AG09309 (cell line): ENCODE results near the gene UMAD1.
"Not testable (repeated sequence)": the region's sequence is repeated elsewhere in the genome, so short reads cannot be mapped to it uniquely, and the experiment has no call there.

Source experiments
- DNase-seq: peaks from one replicate; pipeline ENCODE4 v3.0.0-alpha.2; 2010; ENCODE audit warnings: low read depth
- H3K4me3 ChIP-seq: 2 replicates; pipeline ENCODE4 v1.5.1; 2011; ENCODE audit warnings: mild to moderate bottlenecking, low read depth, low read length, moderate library complexity; ENCODE audit not compliant: control insufficient read depth
- TF ChIP-seq, protein P1 (sequence below): IDR thresholded peaks from 2 replicates; pipeline ENCODE4 v1.5.1; 2011; ENCODE audit warnings: mild to moderate bottlenecking, low read depth, low read length, inconsistent platforms; ENCODE audit not compliant: insufficient read depth, control insufficient read depth; ENCODE audit errors: missing control alignments

UMAD1 gene

DNA sequence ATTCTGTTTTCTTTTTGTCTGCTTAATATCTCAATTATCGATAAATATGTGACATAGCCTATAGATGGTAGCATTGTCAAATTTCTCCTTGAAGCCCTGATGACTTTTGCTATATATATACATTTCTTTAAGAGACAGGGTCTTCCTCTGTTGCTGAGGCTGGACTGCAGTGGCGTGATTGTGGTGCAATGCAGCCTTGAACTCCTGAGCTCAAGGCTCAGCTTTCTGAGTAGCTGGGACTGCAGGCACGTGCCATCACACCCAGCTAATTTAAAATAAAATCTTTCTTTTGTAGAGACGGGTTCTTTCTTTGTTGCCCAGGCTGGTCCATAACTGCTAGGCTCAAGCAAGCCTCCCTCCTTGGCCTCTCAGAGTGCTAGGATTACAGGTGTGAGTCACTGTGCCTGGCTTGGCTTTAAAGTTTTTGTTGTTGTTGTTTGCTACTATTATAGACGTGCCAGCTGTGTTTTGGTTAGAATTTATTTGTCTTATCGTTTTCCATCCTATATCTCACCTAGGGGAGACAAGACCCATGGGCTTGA is 7.0 kb downstream of the UMAD1 start:
- DNase-seq, result no peak
- no peak overlapping the region for H3K4me3 ChIP-seq
- TF ChIP-seq, protein P1, sequence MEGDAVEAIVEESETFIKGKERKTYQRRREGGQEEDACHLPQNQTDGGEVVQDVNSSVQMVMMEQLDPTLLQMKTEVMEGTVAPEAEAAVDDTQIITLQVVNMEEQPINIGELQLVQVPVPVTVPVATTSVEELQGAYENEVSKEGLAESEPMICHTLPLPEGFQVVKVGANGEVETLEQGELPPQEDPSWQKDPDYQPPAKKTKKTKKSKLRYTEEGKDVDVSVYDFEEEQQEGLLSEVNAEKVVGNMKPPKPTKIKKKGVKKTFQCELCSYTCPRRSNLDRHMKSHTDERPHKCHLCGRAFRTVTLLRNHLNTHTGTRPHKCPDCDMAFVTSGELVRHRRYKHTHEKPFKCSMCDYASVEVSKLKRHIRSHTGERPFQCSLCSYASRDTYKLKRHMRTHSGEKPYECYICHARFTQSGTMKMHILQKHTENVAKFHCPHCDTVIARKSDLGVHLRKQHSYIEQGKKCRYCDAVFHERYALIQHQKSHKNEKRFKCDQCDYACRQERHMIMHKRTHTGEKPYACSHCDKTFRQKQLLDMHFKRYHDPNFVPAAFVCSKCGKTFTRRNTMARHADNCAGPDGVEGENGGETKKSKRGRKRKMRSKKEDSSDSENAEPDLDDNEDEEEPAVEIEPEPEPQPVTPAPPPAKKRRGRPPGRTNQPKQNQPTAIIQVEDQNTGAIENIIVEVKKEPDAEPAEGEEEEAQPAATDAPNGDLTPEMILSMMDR, result no peak

DNA sequence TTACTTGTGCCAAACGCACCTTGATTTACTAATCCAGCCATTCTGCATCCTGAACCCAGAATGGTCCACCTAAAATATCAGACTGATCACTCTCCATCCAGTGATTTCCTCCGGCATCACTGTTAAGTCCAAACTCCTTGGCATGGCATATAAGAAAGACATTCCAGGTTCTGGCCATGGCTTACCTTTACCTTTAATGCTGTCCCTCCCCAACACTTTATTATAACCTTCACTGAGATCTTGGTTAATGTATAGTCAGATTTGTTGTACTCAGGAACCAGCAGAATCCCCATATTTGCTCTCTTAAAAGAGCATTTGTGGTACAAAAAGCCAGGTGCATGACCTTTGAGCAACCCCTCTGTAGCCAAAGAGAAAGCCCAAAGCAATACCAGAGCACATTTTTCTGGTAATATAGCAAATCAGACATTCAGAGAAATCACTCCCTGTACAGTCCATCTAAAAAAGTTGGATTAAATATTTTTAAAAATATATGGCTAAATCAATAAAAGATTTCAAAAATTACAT is 10.2 kb downstream of the UMAD1 start:
- TF ChIP-seq, protein P1, result no peak
- H3K4me3 ChIP-seq, result no peak overlapping the region
- no peak for DNase-seq

DNA sequence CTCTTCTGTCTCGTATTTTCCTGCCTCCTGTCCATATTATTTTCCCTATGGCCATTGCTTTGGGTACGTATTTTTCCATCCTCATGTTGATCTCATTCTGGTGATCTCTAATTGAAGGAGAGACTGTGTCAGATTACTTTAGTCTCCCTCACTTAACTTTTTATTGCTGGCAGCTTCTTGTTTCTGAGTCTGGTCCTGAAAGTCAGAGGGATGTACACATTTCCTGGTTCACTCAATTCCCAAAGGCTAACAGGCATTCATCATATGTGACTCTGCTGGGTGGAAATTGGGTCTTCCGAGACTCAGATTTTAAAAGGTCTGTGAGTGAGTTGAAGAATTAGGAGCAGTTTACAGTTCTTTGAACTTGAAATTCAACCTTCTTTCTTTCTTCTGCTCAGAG is 10.9 kb downstream of the UMAD1 start:
- DNase-seq, result no peak
- TF ChIP-seq, protein P1, result no peak
- no peak overlapping the region for H3K4me3 ChIP-seq

DNA sequence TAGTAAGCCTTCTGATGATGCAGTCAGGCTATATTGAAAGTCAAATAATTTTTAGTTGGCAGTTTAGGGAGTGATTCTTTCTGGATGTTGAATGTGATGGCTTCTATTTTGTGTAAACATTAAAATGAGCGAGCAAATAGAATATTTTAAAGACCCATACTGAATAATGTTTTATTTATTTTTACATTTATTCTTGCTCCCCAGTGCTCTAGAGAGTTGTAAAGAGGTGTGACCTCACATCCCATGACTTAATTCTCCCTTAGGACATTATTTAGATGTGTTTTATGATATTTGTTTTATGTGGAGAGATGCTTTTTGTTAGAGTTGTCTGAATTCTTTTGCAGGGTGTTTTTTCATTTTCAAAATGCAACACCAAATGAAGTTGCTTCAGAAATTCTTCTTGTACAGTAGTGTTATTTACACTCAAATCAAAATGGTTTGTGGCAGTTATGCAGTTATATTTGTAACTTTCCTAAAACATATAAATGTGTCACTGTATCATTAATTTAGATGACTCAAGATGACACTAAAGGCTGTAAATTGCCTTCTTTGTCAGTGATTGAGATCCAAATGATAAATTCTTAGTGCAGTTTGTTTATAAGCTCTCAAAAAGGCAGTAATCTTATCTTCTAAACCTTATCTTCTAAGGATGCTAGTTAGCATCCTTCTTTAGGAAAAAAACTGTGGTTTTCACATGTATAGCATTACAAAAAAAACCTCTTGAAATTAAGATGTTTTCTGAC is 12.4 kb downstream of the UMAD1 start:
- TF ChIP-seq, protein P1, result no peak
- DNase-seq, result no peak
- H3K4me3 ChIP-seq, result no peak overlapping the region

DNA sequence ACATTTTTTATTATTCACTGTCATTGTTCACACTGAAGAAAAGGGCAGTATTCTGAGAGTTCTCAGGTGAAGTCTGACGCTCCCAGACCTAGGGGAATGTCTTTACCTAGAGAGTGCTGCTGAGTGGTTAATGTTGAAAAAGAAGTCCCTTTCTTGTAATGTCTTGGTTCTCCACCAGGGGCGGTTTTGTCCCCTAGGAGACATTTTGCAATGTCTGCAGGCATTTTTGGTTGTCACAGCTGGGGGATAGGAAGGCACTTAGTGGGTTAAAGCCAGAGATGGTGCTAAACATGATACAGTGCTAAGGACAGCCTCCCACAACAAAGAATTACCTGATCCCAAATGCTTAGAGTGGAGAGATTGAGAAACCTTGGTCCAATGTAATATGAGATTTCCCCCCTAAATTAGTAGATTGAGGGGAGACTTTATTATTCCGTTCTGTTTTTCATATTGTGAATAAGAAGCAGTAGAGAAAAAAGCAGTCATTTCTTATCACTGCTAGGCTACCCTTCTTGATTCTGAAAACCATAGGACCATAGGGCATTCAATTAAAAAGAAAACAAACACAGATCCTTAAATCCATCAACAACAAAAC is 13.1 kb downstream of the UMAD1 start:
- no peak overlapping the region for H3K4me3 ChIP-seq
- DNase-seq, result no peak
- TF ChIP-seq, protein P1, result peak; percentile 41

DNA sequence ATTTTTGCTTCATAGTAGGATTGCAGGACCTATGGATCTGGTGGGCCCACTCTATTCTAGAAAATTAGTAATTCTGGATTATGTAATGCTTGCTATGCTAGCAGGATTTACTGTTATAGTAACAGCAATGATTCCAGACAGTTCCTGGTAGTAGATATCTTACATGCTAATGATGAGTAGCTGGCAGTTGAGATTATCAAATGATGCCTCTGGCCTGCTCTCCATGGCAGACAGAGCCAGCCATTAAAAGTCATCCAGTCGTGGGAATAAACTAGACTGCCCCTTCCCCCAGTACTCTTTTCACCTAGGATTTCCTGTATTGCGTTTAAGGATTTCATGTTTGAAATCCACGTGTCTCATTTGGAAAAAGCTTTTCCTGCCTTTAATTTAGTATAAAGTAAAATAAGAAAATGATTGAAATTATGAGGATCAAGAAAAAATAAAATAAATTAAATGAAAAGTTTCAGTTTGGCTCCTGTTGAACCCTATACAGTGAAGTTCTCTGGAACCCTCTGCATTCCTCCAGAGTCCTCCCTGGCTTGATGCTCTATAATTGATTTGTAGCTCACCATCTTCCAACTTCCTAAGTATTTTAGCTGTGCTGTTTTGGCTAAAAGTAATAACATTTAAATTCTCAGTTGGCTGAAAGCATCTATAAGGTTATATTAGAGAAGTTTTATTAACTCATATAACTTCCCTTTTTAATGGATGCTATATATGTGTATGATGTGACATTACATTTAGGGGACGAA is 14.6 kb downstream of the UMAD1 start:
- TF ChIP-seq, protein P1, result no peak
- H3K4me3 ChIP-seq, result no peak overlapping the region
- no peak for DNase-seq

DNA sequence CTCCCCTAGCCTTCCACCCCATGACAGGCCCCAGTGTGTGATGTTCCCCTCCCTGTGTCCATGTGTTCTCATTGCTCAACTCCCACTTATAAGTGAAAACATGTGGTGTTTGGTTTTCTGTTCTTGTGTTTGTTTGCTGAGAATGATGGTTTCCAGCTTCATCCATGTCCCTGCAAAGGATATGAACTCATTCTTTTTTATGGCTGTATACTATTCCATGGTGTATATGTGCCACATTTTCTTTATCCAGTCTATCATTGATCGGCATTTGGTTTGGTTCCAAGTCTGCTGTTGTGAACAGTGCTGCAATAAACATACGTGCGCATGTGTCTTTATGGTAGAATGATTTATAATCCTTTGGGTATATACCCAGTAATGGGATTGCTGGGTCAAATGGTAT is 15.9 kb downstream of the UMAD1 start:
- H3K4me3 ChIP-seq, DNase-seq: not testable (repeated sequence)
